ENCODE data around the gene GUCA2A.

GUCA2A gene

GRCh38 chr1:42153624-42154023 lies 10.9 kb downstream of the GUCA2A start:
- DNase-seq (ENCODE audit: low read depth): no peak

GRCh38 chr1:42152907-42153600 lies 11.5 kb downstream of the GUCA2A start, which contains the start of gene GUCA2B:
Gene GUCA2B, plus strand, starts transcription at chr1:42153410. Its CDS starts 41 bp downstream, at chr1:42153451.
- DNase-seq (ENCODE audit: low read depth): no peak

GRCh38 chr1:42152119-42152518 lies 12.4 kb downstream of the GUCA2A start:
- no peak for DNase-seq (ENCODE audit: low read depth)

GRCh38 chr1:42150651-42151050 lies 13.9 kb downstream of the GUCA2A start:
- no peak for DNase-seq (ENCODE audit: low read depth)

GRCh38 chr1:42148166-42148565 lies 16.4 kb downstream of the GUCA2A start:
- no peak for DNase-seq (ENCODE audit: low read depth)

- peak; percentile 56 for DNase-seq (ENCODE audit: low read depth)
These were observed 17.8 kb downstream of the GUCA2A start for GRCh38 chr1:42146626-42147320.

GRCh38 chr1:42145764-42146625 lies 18.6 kb downstream of the GUCA2A start:
- no peak for DNase-seq (ENCODE audit: low read depth)

- DNase-seq (ENCODE audit: low read depth): no peak
These were observed 19.2 kb downstream of the GUCA2A start for GRCh38 chr1:42145389-42145716.

GRCh38 chr1:42144711-42145388 lies 19.7 kb downstream of the GUCA2A start:
- DNase-seq (ENCODE audit: low read depth): no peak

GRCh38 chr1:42143896-42144710 lies 20.4 kb downstream of the GUCA2A start:
- no peak for DNase-seq (ENCODE audit: low read depth)

- DNase-seq (ENCODE audit: low read depth): no peak
These were observed 21.5 kb downstream of the GUCA2A start for GRCh38 chr1:42142894-42143675.

- DNase-seq (ENCODE audit: low read depth): no peak
These were observed 22.6 kb downstream of the GUCA2A start for GRCh38 chr1:42141978-42142377.

- no peak for DNase-seq (ENCODE audit: low read depth)
These were observed 24.4 kb downstream of the GUCA2A start for GRCh38 chr1:42140191-42140590.

GRCh38 chr1:42139444-42139843 lies 25.1 kb downstream of the GUCA2A start:
- no peak for DNase-seq (ENCODE audit: low read depth)

GRCh38 chr1:42138586-42138985 lies 26.0 kb downstream of the GUCA2A start:
- DNase-seq (ENCODE audit: low read depth): no peak

GRCh38 chr1:42137766-42138165 lies 26.8 kb downstream of the GUCA2A start:
- DNase-seq (ENCODE audit: low read depth): no peak

GRCh38 chr1:42136466-42136865 lies 28.1 kb downstream of the GUCA2A start:
- no peak for DNase-seq (ENCODE audit: low read depth)

GRCh38 chr1:42135426-42135825 lies 29.1 kb downstream of the GUCA2A start:
- DNase-seq (ENCODE audit: low read depth): no peak

GRCh38 chr1:42133809-42134526 lies 30.6 kb downstream of the GUCA2A start:
- no peak for DNase-seq (ENCODE audit: low read depth)

GRCh38 chr1:42133390-42133789 lies 31.2 kb downstream of the GUCA2A start:
- DNase-seq (ENCODE audit: low read depth): no peak

Data from EH (cell line).